HCT116 (cell line): Measurements from ENCODE around the gene RPUSD3. TPM values are rescaled to one million over a fixed set of nuclear protein-coding genes. Genes with fewer than 3 reads are reported as not detected.

ENCODE experiments used
- ATAC-seq: fragments of 200-7000 bp; cut with Tn5 transposase; 2 replicates; pipeline ENCODE4 v1.9.1; 2020; ENCODE audit warnings: mild to moderate bottlenecking, moderate library complexity
- BruUV-seq: library from RNA; stranded (reverse); fragments of 400-500 nt; replicated peaks from 2 replicates; lab custom pipeline; 2021; lab: Mats Ljungman, UMichigan
- CTCF ChIA-PET: fragments of 300-600 bp; sonication (Branson Sonifier 250); formaldehyde crosslinking; loops from one replicate; lab custom pipeline; 2021; ENCODE audit warnings: antibody characterized with exemption; lab: Charles Lee
- POLR2A ChIA-PET: fragments of 300-600, 350-600 bp; sonication (Branson Sonifier 250); formaldehyde crosslinking; loops from one replicate; lab custom pipeline; 2021; ENCODE audit warnings: antibody characterized with exemption; lab: Charles Lee
- RAD21 ChIA-PET, 2 experiments: fragments of 300-600 bp; sonication (Branson Sonifier 250); formaldehyde crosslinking; loops; one replicate each; lab custom pipeline; 2023; ENCODE audit warnings: low total read pairs in 2 of 2; ENCODE audit not compliant: uncharacterized antibody in 2 of 2, unreplicated experiment in 2 of 2, low non-redundant PET in 1 of 2; lab: Charles Lee
- DNase-seq: peaks from one replicate; pipeline ENCODE4 v3.0.0-alpha.2; 2010; ENCODE audit warnings: low read depth, low spot score
- H2AFZ ChIP-seq: fragments of 200-600 bp; shearing (Covaris generic), sonication (generic); 2 replicates; pipeline ENCODE4 v1.6.1; 2017; ENCODE audit warnings: low read depth, mixed run types, mixed read lengths, antibody characterized with exemption, low read length; ENCODE audit not compliant: poor library complexity, severe bottlenecking
- H3K27ac ChIP-seq: 2 replicates; pipeline ENCODE4 v1.5.1; 2012; ENCODE audit warnings: low read depth, low read length
- H3K27me3 ChIP-seq: fragments of 200-600 bp; sonication (generic); 2 replicates; pipeline ENCODE4 v1.6.1; 2016; ENCODE audit warnings: mixed run types, low read length, mixed read lengths; ENCODE audit not compliant: insufficient read depth
- H3K36me3 ChIP-seq, 2 experiments: fragments of 200-500 bp in 1 of 2; fragments of 200-600 bp in 1 of 2; sonication (Bioruptor generic) in 1 of 2; sonication (generic) in 1 of 2; 2 replicates each; pipeline versions ENCODE4 v1.5.1 to v1.6.1; 2014 to 2016; ENCODE audit warnings: low read length in 2 of 2, inconsistent platforms in 1 of 2, mixed read lengths in 1 of 2, mixed run types in 1 of 2; ENCODE audit not compliant: insufficient read depth in 2 of 2, control insufficient read depth in 1 of 2
- H3K4me1 ChIP-seq, 2 experiments: fragments of 200-600 bp in 1 of 2; sonication (generic) in 1 of 2; 2 replicates each; pipeline versions ENCODE4 v1.5.1 to v1.6.1; 2012 to 2017; ENCODE audit warnings: low read length in 2 of 2, inconsistent platforms in 1 of 2, mild to moderate bottlenecking in 1 of 2, mixed read lengths in 1 of 2, mixed run types in 1 of 2, moderate library complexity in 1 of 2; ENCODE audit not compliant: insufficient read depth in 2 of 2, control insufficient read depth in 1 of 2
- H3K4me2 ChIP-seq: fragments of 200-600 bp; sonication (generic); 2 replicates; pipeline ENCODE4 v1.6.1; 2017; ENCODE audit warnings: mixed run types, low read length, mixed read lengths
- H3K4me3 ChIP-seq, 2 experiments: fragments of 200-600 bp in 1 of 2; sonication (generic) in 1 of 2; replicated peaks in 1 of 2; 2 replicates each; pipeline ENCODE4 v1.5.1; 2011 to 2016; ENCODE audit warnings: low read length in 2 of 2, control low read depth in 1 of 2, low read depth in 1 of 2, mild to moderate bottlenecking in 1 of 2, mixed read lengths in 1 of 2, mixed run types in 1 of 2
- H3K79me2 ChIP-seq: fragments of 200-600 bp; sonication (generic); 2 replicates; pipeline ENCODE4 v1.6.1; 2017; ENCODE audit warnings: mild to moderate bottlenecking, mixed run types, low read length, moderate library complexity, mixed read lengths; ENCODE audit not compliant: insufficient read depth
- H3K9ac ChIP-seq: fragments of 200-600 bp; sonication (generic); 2 replicates; pipeline ENCODE4 v1.6.1; 2016; ENCODE audit warnings: low read length, mixed read lengths
- H3K9me2 ChIP-seq: fragments of 200-600 bp; sonication (generic), shearing (Covaris generic); 2 replicates; pipeline ENCODE4 v1.6.1; 2017; ENCODE audit warnings: mixed run types, mild to moderate bottlenecking, moderate library complexity; ENCODE audit not compliant: insufficient read depth
- H3K9me3 ChIP-seq, 2 experiments: fragments of 200-500 bp in 1 of 2; fragments of 200-600 bp in 1 of 2; sonication (Bioruptor generic) in 1 of 2; sonication (generic) in 1 of 2; 2 replicates each; pipeline ENCODE4 v1.6.1; 2014 to 2017; ENCODE audit warnings: low read length in 2 of 2, mixed read lengths in 2 of 2, inconsistent platforms in 1 of 2, low read depth in 1 of 2, mild to moderate bottlenecking in 1 of 2, mixed run types in 1 of 2, moderate library complexity in 1 of 2; ENCODE audit not compliant: control insufficient read depth in 1 of 2, insufficient read depth in 1 of 2
- H4K20me1 ChIP-seq: fragments of 200-600 bp; sonication (generic), shearing (Covaris generic); 2 replicates; pipeline ENCODE4 v1.6.1; 2017; ENCODE audit warnings: mixed run types, mild to moderate bottlenecking, moderate library complexity; ENCODE audit not compliant: insufficient read depth
- CBX3 ChIP-seq: IDR thresholded peaks from 2 replicates; pipeline ENCODE4 v1.6.1; 2012; ENCODE audit warnings: low read depth
- CEBPB ChIP-seq: IDR thresholded peaks from 2 replicates; pipeline ENCODE4 v1.6.1; 2012; ENCODE audit warnings: low read depth
- EGR1 ChIP-seq: IDR thresholded peaks from 2 replicates; pipeline ENCODE4 v1.6.1; 2012; ENCODE audit warnings: low read depth
- EZH2 ChIP-seq: fragments of 200-600 bp; sonication (generic); IDR thresholded peaks from 2 replicates; pipeline ENCODE4 v1.6.1; 2017; ENCODE audit warnings: antibody characterized with exemption, mixed run types
- EZH2phosphoT487 ChIP-seq: fragments of 200-600 bp; IDR thresholded peaks from 2 replicates; pipeline ENCODE4 v1.6.1; 2018; ENCODE audit warnings: antibody characterized with exemption, borderline replicate concordance
- FOSL1 ChIP-seq: IDR thresholded peaks from 2 replicates; pipeline ENCODE4 v1.6.1; 2012; ENCODE audit warnings: low read depth
- POLR2AphosphoS5 ChIP-seq: IDR thresholded peaks from 2 replicates; pipeline ENCODE4 v1.6.1; 2011; ENCODE audit warnings: mild to moderate bottlenecking, low read depth, low read length, moderate library complexity
- RAD21 ChIP-seq: IDR thresholded peaks from 2 replicates; pipeline ENCODE4 v1.6.1; 2012; ENCODE audit warnings: low read depth, mild to moderate bottlenecking
- SIN3A ChIP-seq: IDR thresholded peaks from 2 replicates; pipeline ENCODE4 v1.6.1; 2012; ENCODE audit warnings: low read depth
- SP1 ChIP-seq: IDR thresholded peaks from 2 replicates; pipeline ENCODE4 v1.6.1; 2012; ENCODE audit warnings: low read depth
- SRF ChIP-seq: IDR thresholded peaks from 2 replicates; pipeline ENCODE4 v1.6.1; 2012; ENCODE audit warnings: low read depth
- TCF7L2 ChIP-seq: IDR thresholded peaks from 2 replicates; pipeline ENCODE4 v1.7.0; 2011; ENCODE audit warnings: borderline replicate concordance, inconsistent platforms; ENCODE audit not compliant: insufficient read depth, insufficient read length; ENCODE audit errors: extremely low read depth
- YY1 ChIP-seq: IDR thresholded peaks from 2 replicates; pipeline ENCODE4 v1.6.1; 2011; ENCODE audit warnings: low read length, low read depth, moderate library complexity, mild to moderate bottlenecking; ENCODE audit not compliant: insufficient replicate concordance; ENCODE audit errors: extremely low read depth
- ZFX ChIP-seq: fragments of 450-650 bp; IDR thresholded peaks from 2 replicates; pipeline ENCODE4 v1.6.1; 2017
- ZNF274 ChIP-seq: fragments of 200-500 bp; sonication (Bioruptor generic); IDR thresholded peaks from 2 replicates; pipeline ENCODE4 v1.6.1; 2014; ENCODE audit warnings: mild to moderate bottlenecking, low read depth, low read length, inconsistent platforms
- intact Hi-C: fragments of 100-400 bp; cut with micrococcal nuclease; formaldehyde crosslinking; loops from 2 replicates; pipeline ENCODE4 v1.10.0; 2022
- total RNA-seq: library from RNA; stranded (reverse); gene quantifications from one replicate; pipeline ENCODE4 v1.2.1, GENCODE V29; 2021; ENCODE audit not compliant: unreplicated experiment
- TF ChIP-seq, protein P1 (sequence below): IDR thresholded peaks from 2 replicates; pipeline ENCODE4 v1.6.1; 2012
- TF ChIP-seq, protein P2 (sequence below): IDR thresholded peaks from 2 replicates; pipeline ENCODE4 v1.6.1; 2012

Gene RPUSD3
- total RNA-seq, 1 experiment from 2014 or later = 58.0 TPM

DNA sequence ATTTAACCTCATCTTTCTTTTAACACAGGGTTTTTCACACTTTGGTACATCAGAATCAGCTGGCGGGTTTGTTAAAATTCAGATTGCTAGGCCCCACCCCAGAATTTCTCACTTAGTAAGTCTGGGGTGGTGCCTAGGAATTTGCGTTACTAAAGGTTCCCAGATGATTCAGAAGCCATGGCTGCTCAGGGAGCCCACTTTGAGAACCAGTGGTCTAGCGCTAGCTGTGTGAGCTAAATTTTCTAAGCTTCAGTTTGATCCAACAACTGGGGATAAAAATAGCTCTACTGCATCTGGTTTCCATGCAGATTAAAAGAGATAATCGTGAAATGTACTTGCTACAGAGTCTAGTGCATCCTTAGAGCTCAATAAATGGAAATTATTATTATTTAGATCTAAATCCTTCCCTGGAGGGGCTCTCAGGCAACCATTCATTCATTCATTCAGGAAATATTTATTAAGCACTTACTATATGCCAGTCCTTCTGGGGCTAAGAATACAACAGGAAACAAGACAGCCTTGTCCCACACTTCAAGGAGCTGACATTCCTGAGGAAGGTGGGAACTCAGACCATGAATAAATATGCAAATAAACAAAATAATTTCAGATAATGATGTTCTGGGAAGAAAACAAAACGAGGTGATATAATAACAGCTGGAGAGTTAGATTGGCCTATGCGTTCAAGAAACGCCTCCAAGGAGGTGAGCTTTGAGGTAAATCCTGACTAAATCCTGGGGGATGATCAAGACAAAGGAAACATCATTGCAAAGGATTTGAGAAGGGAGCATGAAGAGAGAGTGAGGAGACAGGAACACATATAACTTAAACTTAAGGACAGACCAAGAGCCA lies 40.1 kb upstream of the RPUSD3 start:
- peak overlapping the region; percentile 82 for H3K27ac ChIP-seq
- intact Hi-C loops = no loop called here
- ATAC-seq = peak; percentile 59
- H3K9ac ChIP-seq = peak overlapping the region; percentile 50
- POLR2A ChIA-PET = interaction anchor here (1.2 to 1.6 kb wide), 5 partner anchors 10 to 91 kb away, joined by 4 to 6 read pairs (median 6); partner anchors contain the start of genes ARPC4, CRELD1 and IL17RE
- TF ChIP-seq ZNF274 = no peak
- no peak for TF ChIP-seq EZH2phosphoT487
- no peak for TF ChIP-seq EGR1
- no peak for TF ChIP-seq CEBPB
- TF ChIP-seq YY1 = no peak
- no peak for TF ChIP-seq RAD21
- TF ChIP-seq, protein P1, sequence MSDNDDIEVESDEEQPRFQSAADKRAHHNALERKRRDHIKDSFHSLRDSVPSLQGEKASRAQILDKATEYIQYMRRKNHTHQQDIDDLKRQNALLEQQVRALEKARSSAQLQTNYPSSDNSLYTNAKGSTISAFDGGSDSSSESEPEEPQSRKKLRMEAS = no peak
- TF ChIP-seq FOSL1 = no peak
- TF ChIP-seq TCF7L2 = no peak
- TF ChIP-seq SP1 = no peak
- no peak for TF ChIP-seq SRF
- no peak for TF ChIP-seq ZFX
- no peak for TF ChIP-seq CBX3
- TF ChIP-seq SIN3A = no peak
- TF ChIP-seq, protein P2, sequence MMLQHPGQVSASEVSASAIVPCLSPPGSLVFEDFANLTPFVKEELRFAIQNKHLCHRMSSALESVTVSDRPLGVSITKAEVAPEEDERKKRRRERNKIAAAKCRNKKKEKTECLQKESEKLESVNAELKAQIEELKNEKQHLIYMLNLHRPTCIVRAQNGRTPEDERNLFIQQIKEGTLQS = no peak
- TF ChIP-seq EZH2 = no peak
- TF ChIP-seq POLR2AphosphoS5 = no peak
- no peaks in the 10 kb centered on the region for H3K36me3 ChIP-seq
- TSS peak; percentile 98 for BruUV-seq
- no peak for DNase-seq
- no peaks in the 10 kb centered on the region for H3K9me3 ChIP-seq
- RAD21 ChIA-PET = no interaction called here
- peak overlapping the region; percentile 70 for H3K4me2 ChIP-seq
- H3K4me3 ChIP-seq = peak overlapping the region in 1 of 2 experiments; percentile 34; a peak in 2 of 4 replicates
- no peaks in the 10 kb centered on the region for H3K79me2 ChIP-seq
- no peaks in the 10 kb centered on the region for H3K27me3 ChIP-seq
- no peaks in the 10 kb centered on the region for H3K9me2 ChIP-seq
- H3K4me1 ChIP-seq = peaks cover 17 to 38% of the 10 kb centered on the region in 2 experiments
- H2AFZ ChIP-seq = peak overlapping the region; percentile 82
- H4K20me1 ChIP-seq = no peaks in the 10 kb centered on the region
- CTCF ChIA-PET = interaction anchor here (1.1 to 3.2 kb wide), 3 partner anchors 49 to 438 kb away, joined by 3 to 10 read pairs (median 4); partner anchors contain the start of gene CRELD1
